IMR-90 (cell line): Measurements from ENCODE around the gene MBOAT1. TPM values are rescaled to one million over a fixed set of nuclear protein-coding genes. Genes with fewer than 3 reads are reported as not detected.

Source experiments
- ATAC-seq: fragments of 200-7000 bp; cut with Tn5 transposase; 2 replicates; pipeline ENCODE4 v1.9.1; 2020; ENCODE audit warnings: low read depth, mild to moderate bottlenecking, moderate library complexity
- BruUV-seq: library from RNA; stranded (reverse); fragments of 400-500 nt; replicated peaks from 2 replicates; lab custom pipeline; 2021; lab: Mats Ljungman, UMichigan
- CTCF ChIA-PET: fragments of 300-600 bp; formaldehyde crosslinking; extraction: SDS; loops from one replicate; lab custom pipeline; 2021; ENCODE audit warnings: antibody characterized with exemption; lab: Yijun Ruan, JAX
- POLR2A ChIA-PET: fragments of 300-600 bp; sonication (Branson Sonifier 250); formaldehyde crosslinking; loops from one replicate; lab custom pipeline; 2022; ENCODE audit warnings: antibody characterized with exemption; ENCODE audit not compliant: unreplicated experiment; lab: Charles Lee
- DNase-seq: peaks from one replicate; pipeline ENCODE4 v3.0.0; 2013
- H2AFZ ChIP-seq: replicated peaks from 2 replicates; pipeline ENCODE3; 2013; ENCODE audit warnings: low read length, mild to moderate bottlenecking; ENCODE audit not compliant: poor library complexity
- H2AK5ac ChIP-seq: 2 replicates; pipeline ENCODE4 v1.6.1; 2013; ENCODE audit warnings: low read depth, low read length, inconsistent platforms
- H2AK9ac ChIP-seq: replicated peaks from 2 replicates; pipeline ENCODE3; 2013; ENCODE audit warnings: mild to moderate bottlenecking, low read depth, low read length, moderate library complexity; ENCODE audit not compliant: poor library complexity
- H2BK120ac ChIP-seq: 2 replicates; pipeline ENCODE4 v1.6.1; 2013; ENCODE audit warnings: low read depth, low read length, inconsistent platforms
- H2BK15ac ChIP-seq: 3 replicates; pipeline ENCODE4 v1.6.1; 2013; ENCODE audit warnings: low read depth, low read length, inconsistent platforms
- H2BK20ac ChIP-seq: 2 replicates; pipeline ENCODE4 v1.6.1; 2013; ENCODE audit warnings: low read depth, mild to moderate bottlenecking, inconsistent platforms, low read length, moderate library complexity
- H2BK5ac ChIP-seq: 2 replicates; pipeline ENCODE4 v1.6.1; 2013; ENCODE audit warnings: mild to moderate bottlenecking, low read depth, low read length, inconsistent platforms; ENCODE audit not compliant: poor library complexity, severe bottlenecking
- H3K14ac ChIP-seq: replicated peaks from 2 replicates; pipeline ENCODE4 v1.6.1; 2013; ENCODE audit warnings: low read depth, low read length, inconsistent platforms
- H3K18ac ChIP-seq: 2 replicates; pipeline ENCODE4 v1.6.1; 2013; ENCODE audit warnings: low read depth, low read length, control low read depth
- H3K23ac ChIP-seq: 2 replicates; pipeline ENCODE4 v1.6.1; 2013; ENCODE audit warnings: low read depth, low read length, inconsistent platforms
- H3K27ac ChIP-seq: 2 replicates; pipeline ENCODE4 v1.5.1; 2013; ENCODE audit warnings: mild to moderate bottlenecking, control low read depth, low read length; ENCODE audit not compliant: insufficient read depth
- H3K27me3 ChIP-seq: 2 replicates; pipeline ENCODE4 v1.6.1; 2013; ENCODE audit warnings: low read length; ENCODE audit not compliant: control insufficient read depth, insufficient read depth
- H3K36me3 ChIP-seq: 2 replicates; pipeline ENCODE4 v1.6.1; 2013; ENCODE audit warnings: low read length, mixed read lengths; ENCODE audit not compliant: control insufficient read depth, insufficient read depth
- H3K4ac ChIP-seq: 2 replicates; pipeline ENCODE4 v1.6.1; 2013; ENCODE audit warnings: low read depth, low read length, inconsistent platforms
- H3K4me1 ChIP-seq: 2 replicates; pipeline ENCODE4 v1.6.1; 2013; ENCODE audit warnings: low read length, mixed read lengths; ENCODE audit not compliant: control insufficient read depth, insufficient read depth
- H3K4me2 ChIP-seq: 2 replicates; pipeline ENCODE4 v1.6.1; 2013; ENCODE audit warnings: low read depth, mild to moderate bottlenecking, control low read depth, low read length, moderate library complexity
- H3K4me3 ChIP-seq: 2 replicates; pipeline ENCODE4 v1.5.1; 2013; ENCODE audit warnings: low read depth, mild to moderate bottlenecking, control low read depth, low read length, moderate library complexity; ENCODE audit not compliant: insufficient read depth
- H3K56ac ChIP-seq: 2 replicates; pipeline ENCODE4 v1.6.1; 2013; ENCODE audit warnings: low read length, inconsistent platforms; ENCODE audit not compliant: insufficient read depth; ENCODE audit errors: extremely low read depth
- H3K79me1 ChIP-seq, 2 experiments: 2 replicates each; pipeline ENCODE4 v1.6.1; 2013; ENCODE audit warnings: low read length in 2 of 2, inconsistent platforms in 1 of 2, low read depth in 1 of 2
- H3K9ac ChIP-seq: 2 replicates; pipeline ENCODE4 v1.6.1; 2013; ENCODE audit warnings: low read depth, low read length, control low read depth
- H3K9me1 ChIP-seq: 2 replicates; pipeline ENCODE4 v1.6.1; 2013; ENCODE audit warnings: low read length, inconsistent platforms; ENCODE audit not compliant: insufficient read depth
- H3K9me3 ChIP-seq: 2 replicates; pipeline ENCODE4 v1.6.1; 2013; ENCODE audit warnings: low read length; ENCODE audit not compliant: control insufficient read depth, insufficient read depth
- H4K20me1 ChIP-seq: 2 replicates; pipeline ENCODE4 v1.6.1; 2013; ENCODE audit warnings: low read length, inconsistent platforms; ENCODE audit not compliant: insufficient read depth
- H4K5ac ChIP-seq: 2 replicates; pipeline ENCODE4 v1.6.1; 2013; ENCODE audit warnings: mild to moderate bottlenecking, low read depth, low read length, control low read depth
- H4K8ac ChIP-seq, 2 experiments: 2 replicates each; pipeline ENCODE4 v1.6.1; 2013; ENCODE audit warnings: low read depth in 2 of 2, low read length in 2 of 2, control low read depth in 1 of 2, inconsistent platforms in 1 of 2
- H4K91ac ChIP-seq: 2 replicates; pipeline ENCODE4 v1.6.1; 2013; ENCODE audit warnings: low read depth, low read length, inconsistent platforms; ENCODE audit not compliant: insufficient read depth
- BHLHE40 ChIP-seq: fragments of 150-350 bp; IDR thresholded peaks from 2 replicates; pipeline ENCODE4 v1.6.1; 2016; ENCODE audit warnings: mild to moderate bottlenecking, low read depth, low read length
- CHD1 ChIP-seq: IDR thresholded peaks from 2 replicates; pipeline ENCODE4 v1.6.1; 2012; ENCODE audit warnings: low read depth, low read length, improper control_type of control experiment
- MAZ ChIP-seq: IDR thresholded peaks from 2 replicates; pipeline ENCODE4 v1.6.1; 2012; ENCODE audit warnings: low read depth, mild to moderate bottlenecking, low read length, improper control_type of control experiment, moderate library complexity, borderline replicate concordance
- MXI1 ChIP-seq: IDR thresholded peaks from 2 replicates; pipeline ENCODE4 v1.6.1; 2012; ENCODE audit warnings: low read depth, mild to moderate bottlenecking, low read length, moderate library complexity, borderline replicate concordance
- RCOR1 ChIP-seq: IDR thresholded peaks from 2 replicates; pipeline ENCODE4 v1.6.1; 2012; ENCODE audit warnings: mild to moderate bottlenecking, low read length, improper control_type of control experiment; ENCODE audit not compliant: insufficient replicate concordance
- SMC3 ChIP-seq: fragments of 150-350 bp; IDR thresholded peaks from 2 replicates; pipeline ENCODE4 v1.6.1; 2016; ENCODE audit warnings: low read depth, mild to moderate bottlenecking, antibody characterized with exemption, low read length, moderate library complexity
- WGBS, 2 experiments: methylation state at CpG; one replicate each; pipeline versions ENCODE4 v1.1.5 to v1.1.7; 2013; ENCODE audit warnings: missing lambda C conversion rate in 2 of 2; ENCODE audit not compliant: insufficient read length in 1 of 2; ENCODE audit errors: extremely low coverage in 2 of 2; 5-methylcytosine and 5-hydroxymethylcytosine counted together
- dilution Hi-C: fragments of 300-500 bp; cut with HindIII; formaldehyde crosslinking; loops from one replicate; pipeline ENCODE4 v1.14.3; 2018; ENCODE audit warnings: low sequenced_read_pairs; ENCODE audit not compliant: unreplicated experiment
- in situ Hi-C: fragments of 300-500 bp; cut with MboI; formaldehyde crosslinking; loops from 3 replicates; pipeline ENCODE4 v1.14.3; 2019; ENCODE audit warnings: low sequenced_read_pairs, inconsistent platforms, mixed read lengths
- intact Hi-C: fragments of 100-400 bp; cut with micrococcal nuclease; formaldehyde crosslinking; loops from 2 replicates; pipeline ENCODE4 v1.10.0; 2022
- polyA plus RNA-seq, 3 experiments: library from polyadenylated mRNA; depleted of rRNA; stranded (reverse); fragments of >200 nt; gene quantifications; 2 replicates each; pipeline ENCODE4 v1.2.3, GENCODE V29; 2012; ENCODE audit warnings: low replicate concordance in 1 of 3
- total RNA-seq: library from RNA; depleted of rRNA; stranded (reverse); fragments of >200 nt; gene quantifications from 2 replicates; pipeline ENCODE4 v1.2.3, GENCODE V29; 2012

MBOAT1 gene
- total and polyA plus RNA-seq, 2 of the 4 experiments (the other 2 are of a cell fraction), result 1.6 to 4.7 TPM

- DNase-seq, result no peak
- H3K9me1 ChIP-seq, result no peaks in the 10 kb centered on the region
- H3K4me2 ChIP-seq, result no peak overlapping the region
- H4K8ac ChIP-seq, result no peak overlapping the region
- H3K9me3 ChIP-seq, result no peaks in the 10 kb centered on the region
- no peak overlapping the region for H3K4me3 ChIP-seq
- H3K23ac ChIP-seq, result no peak overlapping the region
- no peak overlapping the region for H3K18ac ChIP-seq
- H2BK20ac ChIP-seq, result no peak overlapping the region
- H3K4ac ChIP-seq, result no peak overlapping the region
- H3K14ac ChIP-seq, result no peak overlapping the region
- no peak overlapping the region for H2BK5ac ChIP-seq
- in situ Hi-C loops (no loop called here), dilution Hi-C loops (no loop called here), intact Hi-C loops (no loop called here)
- H4K91ac ChIP-seq, result no peak overlapping the region
- no peak for ATAC-seq
- no peak overlapping the region for H2AFZ ChIP-seq
- no peak overlapping the region for H2AK5ac ChIP-seq
- ChIA-PET CTCF (interaction anchor here (0.7 to 1.4 kb wide), 3 partner anchors 17 to 1505 kb away, joined by 3 to 5 read pairs (median 4); partner anchors contain the start of gene MBOAT1), POLR2A (no interaction called here)
- no TSS peak for BruUV-seq
- H2BK120ac ChIP-seq, result no peak overlapping the region
- H3K79me1 ChIP-seq, result no peaks in the 10 kb centered on the region
- no peak overlapping the region for H3K9ac ChIP-seq
- no peaks in the 10 kb centered on the region for H3K27me3 ChIP-seq
- H2AK9ac ChIP-seq, result no peak overlapping the region
- H4K5ac ChIP-seq, result no peak overlapping the region
- no peaks in the 10 kb centered on the region for H3K4me1 ChIP-seq
- WGBS, 2 experiments, result 100% methylated on average over 1 of the region's 6 CpGs; no CpG with 5 or more reads in 1 of the 2 experiments
- H3K56ac ChIP-seq, result no peak overlapping the region
- H3K36me3 ChIP-seq, result no peaks in the 10 kb centered on the region
- no peaks in the 10 kb centered on the region for H4K20me1 ChIP-seq
- no peak overlapping the region for H3K27ac ChIP-seq
- TF ChIP-seq RCOR1 (no peak), BHLHE40 (no peak), CHD1 (no peak), MXI1 (no peak), MAZ (no peak), SMC3 (no peak)
- no peak overlapping the region for H2BK15ac ChIP-seq
Measured at GRCh38 chr6:20109526-20109925, 102.7 kb downstream of the MBOAT1 start.
